HEK293T (cell line): Measurements from ENCODE around the gene PLCB2.

Experiments
- ARNT ChIP-seq: fragments of 450-650 bp; IDR thresholded peaks from 2 replicates; pipeline ENCODE4 v1.6.1; 2017; ENCODE audit warnings: mild to moderate bottlenecking
- BHLHE40 ChIP-seq: fragments of 450-650 bp; IDR thresholded peaks from 2 replicates; pipeline ENCODE4 v1.6.1; 2016; ENCODE audit warnings: mild to moderate bottlenecking, moderate library complexity, borderline replicate concordance
- ELF4 ChIP-seq: fragments of 450-650 bp; IDR thresholded peaks from 2 replicates; pipeline ENCODE4 v1.6.1; 2017; ENCODE audit warnings: antibody characterized with exemption
- FOXA1 ChIP-seq: fragments of 450-650 bp; IDR thresholded peaks from 2 replicates; pipeline ENCODE4 v1.6.1; 2016; ENCODE audit warnings: mild to moderate bottlenecking
- FOXK2 ChIP-seq: fragments of 450-650 bp; IDR thresholded peaks from 2 replicates; pipeline ENCODE4 v1.6.1; 2016; ENCODE audit warnings: mild to moderate bottlenecking
- FOXM1 ChIP-seq: fragments of 450-650 bp; IDR thresholded peaks from 2 replicates; pipeline ENCODE4 v1.6.1; 2017; ENCODE audit warnings: mild to moderate bottlenecking, borderline replicate concordance
- SP1 ChIP-seq: fragments of 450-650 bp; IDR thresholded peaks from 2 replicates; pipeline ENCODE4 v1.6.1; 2017
- SUZ12 ChIP-seq: fragments of 450-650 bp; IDR thresholded peaks from 2 replicates; pipeline ENCODE4 v1.6.1; 2016; ENCODE audit warnings: mild to moderate bottlenecking
- ZNF384 ChIP-seq: fragments of 450-650 bp; IDR thresholded peaks from 2 replicates; pipeline ENCODE4 v1.6.1; 2016

DNA sequence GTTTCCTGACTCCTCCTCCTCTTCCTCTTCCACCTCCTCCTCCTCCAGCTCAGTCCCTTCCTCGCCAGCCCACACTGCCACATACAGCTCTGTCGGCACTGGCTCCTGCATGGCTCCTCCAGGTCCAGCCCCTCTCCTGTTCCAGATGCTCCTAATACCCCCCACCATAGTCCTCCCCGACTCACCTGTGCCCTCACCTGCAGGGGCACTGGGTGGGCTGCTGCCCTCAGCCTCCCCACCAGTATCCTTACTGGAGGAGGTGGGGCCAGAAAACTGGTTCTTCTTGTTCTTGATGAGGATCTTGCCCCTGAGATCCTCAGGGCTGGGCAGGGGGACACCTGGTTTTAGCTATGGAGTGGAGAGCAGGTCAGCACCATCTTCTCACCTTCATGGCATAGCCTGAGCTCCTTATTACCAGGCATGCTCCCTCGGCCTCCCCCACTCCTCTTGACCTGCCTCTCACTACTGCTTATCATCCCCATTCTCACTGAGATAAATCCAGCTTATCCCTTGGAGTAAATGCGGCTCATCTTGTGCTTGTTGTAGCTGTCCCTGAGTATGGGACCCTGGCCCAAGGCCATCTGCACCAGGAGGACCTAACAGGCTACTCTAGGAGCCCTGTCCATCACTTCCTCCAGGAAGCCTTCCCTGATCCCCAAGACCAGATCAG is 11.0 kb downstream of the PLCB2 start:
- TF ChIP-seq SP1, result no peak
- no peak for TF ChIP-seq BHLHE40
- TF ChIP-seq FOXK2, result no peak
- TF ChIP-seq FOXA1, result no peak
- TF ChIP-seq FOXM1, result no peak
- TF ChIP-seq ZNF384, result no peak
- no peak for TF ChIP-seq SUZ12
- TF ChIP-seq ARNT, result no peak
- TF ChIP-seq ELF4, result no peak
